Prostate gland (tissue), 2 donors: ENCODE results near the gene TRMT11.

ENCODE experiments used
- POLR2AphosphoS5 ChIP-seq: sonication (generic); formaldehyde crosslinking; IDR thresholded peaks from one replicate; pipeline ENCODE4 v1.6.1; 2017; ENCODE audit warnings: antibody characterized with exemption
- TF ChIP-seq, protein P1 (sequence below), 4 experiments: fragments of 200-600 bp in 2 of 4; fragments of 450-650 bp in 2 of 4; sonication (generic) in 2 of 4; IDR thresholded peaks; 1 replicate in 3 of 4; 2 replicates in 1 of 4; pipeline ENCODE4 v1.5.1; 2016 to 2019; ENCODE audit warnings: antibody characterized with exemption in 4 of 4, mild to moderate bottlenecking in 2 of 4, moderate library complexity in 2 of 4

DNA sequence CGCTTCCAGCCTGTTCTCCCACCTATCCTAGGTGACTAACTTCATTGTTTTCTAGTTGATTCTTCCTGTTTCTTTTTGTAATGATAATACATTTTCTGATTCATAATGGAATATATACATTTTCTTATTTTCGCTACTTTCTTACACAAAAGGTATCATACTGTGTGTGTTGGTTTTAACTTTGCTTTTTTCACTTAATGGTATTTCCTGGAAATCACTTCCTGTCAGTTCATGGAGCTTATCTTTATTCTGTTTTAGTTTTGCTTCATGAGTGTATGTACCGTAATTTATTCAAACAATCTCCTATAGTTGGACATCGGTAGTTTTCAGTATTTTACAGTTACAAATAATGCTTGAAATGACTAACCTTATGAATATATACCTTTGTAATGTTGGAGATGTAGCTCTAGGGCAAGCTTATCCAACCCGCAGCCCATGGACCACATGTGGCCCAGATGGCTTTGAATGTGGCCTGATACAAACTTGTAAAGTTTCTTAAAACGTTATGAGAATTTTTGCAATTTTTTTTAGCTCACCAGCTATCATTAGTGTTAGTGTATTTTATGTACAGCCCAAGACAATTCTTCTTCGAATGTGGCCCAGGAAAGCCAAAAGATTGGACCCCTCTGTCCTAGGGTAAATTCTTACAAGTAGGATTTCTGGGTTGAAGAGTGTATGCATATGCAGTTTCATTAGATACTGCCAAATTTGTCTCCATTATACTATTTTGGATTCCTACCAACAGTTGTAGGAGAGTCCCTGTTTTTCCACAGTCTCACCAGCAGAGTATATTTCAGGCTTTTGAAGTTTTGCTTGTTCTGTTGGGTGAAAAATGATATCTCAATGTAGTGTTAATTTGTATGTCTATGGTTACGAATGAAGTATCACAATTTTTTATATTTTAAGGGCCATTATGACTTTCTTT, 16.7 kb downstream of the TRMT11 start:
- TF ChIP-seq, protein P1, sequence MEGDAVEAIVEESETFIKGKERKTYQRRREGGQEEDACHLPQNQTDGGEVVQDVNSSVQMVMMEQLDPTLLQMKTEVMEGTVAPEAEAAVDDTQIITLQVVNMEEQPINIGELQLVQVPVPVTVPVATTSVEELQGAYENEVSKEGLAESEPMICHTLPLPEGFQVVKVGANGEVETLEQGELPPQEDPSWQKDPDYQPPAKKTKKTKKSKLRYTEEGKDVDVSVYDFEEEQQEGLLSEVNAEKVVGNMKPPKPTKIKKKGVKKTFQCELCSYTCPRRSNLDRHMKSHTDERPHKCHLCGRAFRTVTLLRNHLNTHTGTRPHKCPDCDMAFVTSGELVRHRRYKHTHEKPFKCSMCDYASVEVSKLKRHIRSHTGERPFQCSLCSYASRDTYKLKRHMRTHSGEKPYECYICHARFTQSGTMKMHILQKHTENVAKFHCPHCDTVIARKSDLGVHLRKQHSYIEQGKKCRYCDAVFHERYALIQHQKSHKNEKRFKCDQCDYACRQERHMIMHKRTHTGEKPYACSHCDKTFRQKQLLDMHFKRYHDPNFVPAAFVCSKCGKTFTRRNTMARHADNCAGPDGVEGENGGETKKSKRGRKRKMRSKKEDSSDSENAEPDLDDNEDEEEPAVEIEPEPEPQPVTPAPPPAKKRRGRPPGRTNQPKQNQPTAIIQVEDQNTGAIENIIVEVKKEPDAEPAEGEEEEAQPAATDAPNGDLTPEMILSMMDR (IDR thresholded peaks at IDR 0.05) = no peak
- no peak for TF ChIP-seq POLR2AphosphoS5
